ENCODE results near the gene STARD7. TPM values are rescaled to one million over a fixed set of nuclear protein-coding genes. Genes with fewer than 3 reads are reported as not detected.

STARD7 gene
- total and polyA plus RNA-seq, 4 donors, result 42.9 to 120 (median 59.7) TPM

DNA sequence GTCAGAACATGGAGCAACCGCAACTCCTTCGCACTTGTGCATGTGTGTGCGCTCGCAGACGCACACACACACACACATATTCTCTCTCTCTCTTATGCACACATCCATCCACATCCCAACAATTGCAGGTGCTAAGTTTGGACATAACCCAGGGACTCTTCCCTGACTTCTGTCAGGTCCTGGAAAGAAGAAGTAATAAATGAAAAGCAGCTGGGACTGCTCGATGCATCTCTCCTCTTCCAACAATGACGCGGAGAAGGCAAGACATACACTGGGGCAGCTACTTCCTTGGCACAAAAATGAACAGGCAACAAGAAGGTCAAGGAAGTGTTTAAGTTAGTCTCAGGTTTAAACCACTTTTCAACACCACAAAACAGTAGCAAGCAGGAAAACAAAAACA lies 23.6 kb downstream of the STARD7 start (continued):
- TF ChIP-seq, protein P1, sequence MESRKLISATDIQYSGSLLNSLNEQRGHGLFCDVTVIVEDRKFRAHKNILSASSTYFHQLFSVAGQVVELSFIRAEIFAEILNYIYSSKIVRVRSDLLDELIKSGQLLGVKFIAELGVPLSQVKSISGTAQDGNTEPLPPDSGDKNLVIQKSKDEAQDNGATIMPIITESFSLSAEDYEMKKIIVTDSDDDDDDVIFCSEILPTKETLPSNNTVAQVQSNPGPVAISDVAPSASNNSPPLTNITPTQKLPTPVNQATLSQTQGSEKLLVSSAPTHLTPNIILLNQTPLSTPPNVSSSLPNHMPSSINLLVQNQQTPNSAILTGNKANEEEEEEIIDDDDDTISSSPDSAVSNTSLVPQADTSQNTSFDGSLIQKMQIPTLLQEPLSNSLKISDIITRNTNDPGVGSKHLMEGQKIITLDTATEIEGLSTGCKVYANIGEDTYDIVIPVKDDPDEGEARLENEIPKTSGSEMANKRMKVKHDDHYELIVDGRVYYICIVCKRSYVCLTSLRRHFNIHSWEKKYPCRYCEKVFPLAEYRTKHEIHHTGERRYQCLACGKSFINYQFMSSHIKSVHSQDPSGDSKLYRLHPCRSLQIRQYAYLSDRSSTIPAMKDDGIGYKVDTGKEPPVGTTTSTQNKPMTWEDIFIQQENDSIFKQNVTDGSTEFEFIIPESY (IDR thresholded peaks at IDR 0.05), result no peak
- TF ChIP-seq RAD21 (IDR thresholded peaks at IDR 0.05), result no peak
- no peak for TF ChIP-seq YY1 (IDR thresholded peaks at IDR 0.05)
- no peak for TF ChIP-seq JUND (IDR thresholded peaks at IDR 0.05)
- TF ChIP-seq HNF4A (conservative IDR thresholded peaks at IDR 0.05), result no peak
- no peak for TF ChIP-seq FOXA1 (IDR thresholded peaks at IDR 0.05)

DNA sequence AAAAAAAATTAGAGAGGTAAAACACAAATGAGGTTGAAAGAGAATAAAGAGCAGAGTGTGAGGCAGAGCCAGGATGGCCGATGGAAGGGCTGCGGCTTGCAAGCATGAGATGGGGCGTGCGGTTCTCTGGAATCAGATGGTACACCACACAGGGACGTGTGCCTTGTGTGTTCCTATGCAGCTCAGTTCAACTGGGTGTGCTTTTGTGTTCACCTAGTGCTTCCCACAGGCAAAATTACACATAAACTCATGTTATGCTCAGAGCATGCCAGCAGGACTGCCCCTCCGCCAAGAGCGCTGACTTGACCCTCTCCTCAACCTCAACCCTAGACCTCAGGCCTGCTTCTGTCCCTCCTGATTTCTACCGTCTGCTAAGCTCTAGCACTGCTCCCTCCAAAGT lies 24.4 kb downstream of the STARD7 start:
- TF ChIP-seq, protein P1 (IDR thresholded peaks at IDR 0.05), result no peak
- TF ChIP-seq RAD21 (IDR thresholded peaks at IDR 0.05) (no peak), GABPA (IDR thresholded peaks at IDR 0.05 in 1 of 2, conservative IDR thresholded peaks at IDR 0.05 in 1 of 2) (no peak), HNF4G (IDR thresholded peaks at IDR 0.05) (no peak), RXRA (IDR thresholded peaks at IDR 0.05) (no peak), FOXA2 (IDR thresholded peaks at IDR 0.05) (no peak), JUND (IDR thresholded peaks at IDR 0.05) (no peak), FOXA1 (IDR thresholded peaks at IDR 0.05) (no peak)
- TF ChIP-seq, protein P2, sequence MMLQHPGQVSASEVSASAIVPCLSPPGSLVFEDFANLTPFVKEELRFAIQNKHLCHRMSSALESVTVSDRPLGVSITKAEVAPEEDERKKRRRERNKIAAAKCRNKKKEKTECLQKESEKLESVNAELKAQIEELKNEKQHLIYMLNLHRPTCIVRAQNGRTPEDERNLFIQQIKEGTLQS (IDR thresholded peaks at IDR 0.05), result no peak
- TF ChIP-seq, protein P3, sequence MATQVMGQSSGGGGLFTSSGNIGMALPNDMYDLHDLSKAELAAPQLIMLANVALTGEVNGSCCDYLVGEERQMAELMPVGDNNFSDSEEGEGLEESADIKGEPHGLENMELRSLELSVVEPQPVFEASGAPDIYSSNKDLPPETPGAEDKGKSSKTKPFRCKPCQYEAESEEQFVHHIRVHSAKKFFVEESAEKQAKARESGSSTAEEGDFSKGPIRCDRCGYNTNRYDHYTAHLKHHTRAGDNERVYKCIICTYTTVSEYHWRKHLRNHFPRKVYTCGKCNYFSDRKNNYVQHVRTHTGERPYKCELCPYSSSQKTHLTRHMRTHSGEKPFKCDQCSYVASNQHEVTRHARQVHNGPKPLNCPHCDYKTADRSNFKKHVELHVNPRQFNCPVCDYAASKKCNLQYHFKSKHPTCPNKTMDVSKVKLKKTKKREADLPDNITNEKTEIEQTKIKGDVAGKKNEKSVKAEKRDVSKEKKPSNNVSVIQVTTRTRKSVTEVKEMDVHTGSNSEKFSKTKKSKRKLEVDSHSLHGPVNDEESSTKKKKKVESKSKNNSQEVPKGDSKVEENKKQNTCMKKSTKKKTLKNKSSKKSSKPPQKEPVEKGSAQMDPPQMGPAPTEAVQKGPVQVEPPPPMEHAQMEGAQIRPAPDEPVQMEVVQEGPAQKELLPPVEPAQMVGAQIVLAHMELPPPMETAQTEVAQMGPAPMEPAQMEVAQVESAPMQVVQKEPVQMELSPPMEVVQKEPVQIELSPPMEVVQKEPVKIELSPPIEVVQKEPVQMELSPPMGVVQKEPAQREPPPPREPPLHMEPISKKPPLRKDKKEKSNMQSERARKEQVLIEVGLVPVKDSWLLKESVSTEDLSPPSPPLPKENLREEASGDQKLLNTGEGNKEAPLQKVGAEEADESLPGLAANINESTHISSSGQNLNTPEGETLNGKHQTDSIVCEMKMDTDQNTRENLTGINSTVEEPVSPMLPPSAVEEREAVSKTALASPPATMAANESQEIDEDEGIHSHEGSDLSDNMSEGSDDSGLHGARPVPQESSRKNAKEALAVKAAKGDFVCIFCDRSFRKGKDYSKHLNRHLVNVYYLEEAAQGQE (IDR thresholded peaks at IDR 0.05), result no peak
- Histone ChIP-seq H3K9ac (ENCODE audit: low read depth in 1 of 2, low read length in 2 of 2) (no peak overlapping the region), H3K36me3 (ENCODE audit: control insufficient read depth in 4 of 4, insufficient read depth in 3 of 4, low read depth in 1 of 4, low read length in 3 of 4) (peaks cover 22 to 42% (median 33%) of the 10 kb centered on the region in 4 donors), H3K27me3 (ENCODE audit: control insufficient read depth in 4 of 4, insufficient read depth in 4 of 4, low read length in 3 of 4) (no peaks in the 10 kb centered on the region), H3K9me3 (ENCODE audit: control insufficient read depth in 4 of 4, low read length in 3 of 4) (no peaks in the 10 kb centered on the region), H3K4me3 (ENCODE audit: low read depth in 1 of 3, low read length in 3 of 3) (no peak overlapping the region), H3K4me1 (ENCODE audit: control insufficient read depth in 4 of 4, insufficient read depth in 4 of 4, low read length in 3 of 4) (no peaks in the 10 kb centered on the region), H3K27ac (ENCODE audit: low read depth in 1 of 2, low read length in 2 of 2) (no peak overlapping the region)
- no peak for DNase-seq (ENCODE audit: low spot score)
- 93% methylated on average over 8 of the region's 8 CpGs for WGBS

DNA sequence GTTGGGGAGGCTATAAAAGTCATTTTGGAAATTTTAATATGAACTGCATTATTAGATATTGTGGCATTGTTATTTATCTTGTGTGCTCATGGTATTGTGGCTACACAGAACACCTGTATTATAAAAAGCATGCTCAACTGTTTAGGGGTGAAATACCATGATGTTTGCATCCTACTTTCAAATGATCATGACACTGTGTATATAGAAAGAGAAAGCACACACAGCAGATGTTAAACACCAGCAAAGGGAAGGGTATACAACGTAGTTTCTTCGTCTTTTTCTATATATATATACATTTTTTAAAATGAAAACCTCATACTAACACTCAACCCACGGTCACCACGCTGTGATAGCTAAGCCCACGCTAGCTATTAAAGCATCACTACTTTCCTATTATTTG lies 27.1 kb downstream of the STARD7 start:
- H3K36me3 ChIP-seq (ENCODE audit: control insufficient read depth in 4 of 4, insufficient read depth in 3 of 4, low read depth in 1 of 4, low read length in 3 of 4), result peaks cover 14 to 27% (median 22%) of the 10 kb centered on the region in 4 donors
- 81% methylated on average over 5 of the region's 5 CpGs for WGBS

More for the DNA sequence above, 27.1 kb downstream of the STARD7 start:
- TF ChIP-seq, protein P3 (IDR thresholded peaks at IDR 0.05), result no peak
- TF ChIP-seq FOXA2 (IDR thresholded peaks at IDR 0.05) (no peak), RXRA (IDR thresholded peaks at IDR 0.05) (no peak), NR2F2 (IDR thresholded peaks at IDR 0.05) (no peak)
- Histone ChIP-seq H3K27me3 (ENCODE audit: control insufficient read depth in 4 of 4, insufficient read depth in 4 of 4, low read length in 3 of 4) (no peaks in the 10 kb centered on the region), H3K4me3 (ENCODE audit: low read depth in 1 of 3, low read length in 3 of 3) (no peak overlapping the region), H3K27ac (ENCODE audit: low read depth in 1 of 2, low read length in 2 of 2) (no peak overlapping the region), H3K4me1 (ENCODE audit: control insufficient read depth in 4 of 4, insufficient read depth in 4 of 4, low read length in 3 of 4) (no peaks in the 10 kb centered on the region), H3K9me3 (ENCODE audit: control insufficient read depth in 4 of 4, low read length in 3 of 4) (no peaks in the 10 kb centered on the region), H3K9ac (ENCODE audit: low read depth in 1 of 2, low read length in 2 of 2) (no peak overlapping the region)
- no peak for DNase-seq (ENCODE audit: low spot score)

All from liver (tissue), 9 donors.